ENCODE measurements around the gene TRIM52. TPM values are rescaled to one million over a fixed set of nuclear protein-coding genes. Genes with fewer than 3 reads are reported as not detected.
A peak's percentile ranks its signal among the peaks of the same experiment; 100 is the strongest.

The TRIM52 gene
- total and polyA plus RNA-seq, 9 of the 15 experiments (the other 6 are each of a cell fraction or from before 2014, with no cell fraction given), result 3.3 to 21.9 (median 13.5) TPM

GRCh38 chr5:181223729-181224389 lies 37.1 kb downstream of the TRIM52 start (continued):
- TF ChIP-seq ZNF224 (CRISPR knock-in tag; IDR thresholded peaks at IDR 0.05), result no peak
- TF ChIP-seq ZBTB1 (CRISPR knock-in tag; IDR thresholded peaks at IDR 0.05; ENCODE audit: borderline replicate concordance, low read depth), result no peak
- no peak for TF ChIP-seq ZNF695 (CRISPR knock-in tag; IDR thresholded peaks at IDR 0.05)
- TF ChIP-seq ZBTB2 (IDR thresholded peaks at IDR 0.05), result no peak
- no peak for TF ChIP-seq PHF20 (IDR thresholded peaks at IDR 0.05; ENCODE audit: partially characterized antibody)
- TF ChIP-seq HNRNPK (IDR thresholded peaks at IDR 0.05; ENCODE audit: low read depth, low read length, poor library complexity, severe bottlenecking), result no peak
- no peak for TF ChIP-seq TFAM (CRISPR knock-in tag; conservative IDR thresholded peaks at IDR 0.05)
- no peak for TF ChIP-seq NFATC3 (IDR thresholded peaks at IDR 0.05)

GRCh38 chr5:181223058-181223728 lies 37.8 kb downstream of the TRIM52 start, which contains the start of gene TRIM41:
TSS of gene TRIM41 (plus strand) at chr5:181223281. CDS start at chr5:181224000, 719 bp downstream.
- peak within 1 kb of the TSS; percentile 86 for H3K4me3 ChIP-seq
- FAIRE-seq, result peak; percentile 92
- ChIA-PET CTCF (ENCODE audit: low intra/inter-chr PET ratio) (no interaction called here), POLR2A (interaction anchor here (0.6 to 4.6 kb wide), 11 partner anchors 12 to 79 kb away, joined by 3 to 55 read pairs (median 5); no protein-coding TSS in a partner anchor)
- ATAC-seq, result peak; percentile 79
- no peaks in the 10 kb centered on the region for H3K9me3 ChIP-seq (replicated peaks; ENCODE audit: control insufficient read depth, insufficient read depth, low read depth, low read length)
- in situ Hi-C loops (cut with MboI) (no loop called here), intact Hi-C loops (cut with micrococcal nuclease) (loop anchor here (1.0 to 2.0 kb wide), 2 partner anchors 16 to 32 kb away; no protein-coding TSS in a partner anchor)
- H3K4me1 ChIP-seq (replicated peaks in 1 of 2; ENCODE audit: control insufficient read depth in 2 of 2, insufficient read depth in 2 of 2, low read length in 2 of 2), result peaks cover 0 to 42% of the 10 kb centered on the region in 2 experiments; a peak in 4 of 5 replicates
- H3K79me2 ChIP-seq (ENCODE audit: control insufficient read depth, insufficient read depth, low read length), result peaks cover 29% of the 10 kb centered on the region
- peak within 1 kb of the TSS; percentile 92 to 97 for H3K9ac ChIP-seq (ENCODE audit: insufficient read depth in 1 of 2, low read depth in 2 of 2, low read length in 2 of 2)
- 2% methylated on average over 42 of the region's 59 CpGs for WGBS (ENCODE audit: insufficient coverage, low coverage, missing lambda C conversion rate)
- no peaks in the 10 kb centered on the region for H3K27me3 ChIP-seq (ENCODE audit: control insufficient read depth in 2 of 2, insufficient read depth in 2 of 2, low read length in 2 of 2)
- peak within 1 kb of the TSS; percentile 96 for H3K4me2 ChIP-seq (ENCODE audit: insufficient read depth, low read length)
- H3K27ac ChIP-seq (ENCODE audit: extremely low read depth, low read depth, low read length), result peak within 1 kb of the TSS; percentile 90
- no peaks in the 10 kb centered on the region for H4K20me1 ChIP-seq (replicated peaks; ENCODE audit: control insufficient read depth, insufficient read depth, low read length)
- DNase-seq (ENCODE audit: extremely low read depth in 1 of 4, low spot score in 3 of 4), result peak; percentile 81 to 99 (median 86)
- no TSS peak for BruUV-seq (replicated peaks)
- peaks cover 27% of the 10 kb centered on the region for H3K36me3 ChIP-seq (ENCODE audit: control insufficient read depth, insufficient read depth, low read length)
- peak within 1 kb of the TSS; percentile 95 for H2AFZ ChIP-seq (ENCODE audit: low read depth, low read length)
- H3K9me1 ChIP-seq (ENCODE audit: control insufficient read depth, insufficient read depth, low read length), result no peaks in the 10 kb centered on the region
- TF ChIP-seq ZBTB17 (CRISPR knock-in tag; IDR thresholded peaks at IDR 0.05) (peak; percentile 58), ZHX1 (conservative IDR thresholded peaks at IDR 0.05; ENCODE audit: low read length) (no peak), HLTF (IDR thresholded peaks at IDR 0.05) (no peak; the same call in 1 of the 2 replicates), CBX5 (IDR thresholded peaks at IDR 0.05; ENCODE audit: borderline replicate concordance, low read depth) (peak; percentile 18; the same call in 1 of the 2 replicates), TEAD4 (IDR thresholded peaks at IDR 0.05; ENCODE audit: low read length) (no peak; the same call in 1 of the 2 replicates), TEAD4 (CRISPR knock-in tag; IDR thresholded peaks at IDR 0.05; ENCODE audit: borderline replicate concordance) (no peak), YY1 (IDR thresholded peaks at IDR 0.05; ENCODE audit: borderline replicate concordance in 1 of 3, control insufficient read depth in 1 of 3, extremely low read depth in 1 of 3, insufficient read depth in 3 of 3, insufficient read length in 1 of 3, insufficient replicate concordance in 2 of 3, low read depth in 1 of 3, low read length in 2 of 3) (peak in 1 of 3 experiments; percentile 66), ZNF668 (CRISPR knock-in tag; IDR thresholded peaks at IDR 0.05) (no peak)
